NCI-H128 (cell line): ENCODE data around the gene MYL12B.
A peak's percentile ranks its signal among the peaks of the same experiment; 100 is the strongest.

Experiments
- DNase-seq: peaks from one replicate; lab custom pipeline; 2025; ENCODE audit not compliant: unreplicated experiment; lab: John Stamatoyannopoulos, UW

Gene MYL12B

DNA sequence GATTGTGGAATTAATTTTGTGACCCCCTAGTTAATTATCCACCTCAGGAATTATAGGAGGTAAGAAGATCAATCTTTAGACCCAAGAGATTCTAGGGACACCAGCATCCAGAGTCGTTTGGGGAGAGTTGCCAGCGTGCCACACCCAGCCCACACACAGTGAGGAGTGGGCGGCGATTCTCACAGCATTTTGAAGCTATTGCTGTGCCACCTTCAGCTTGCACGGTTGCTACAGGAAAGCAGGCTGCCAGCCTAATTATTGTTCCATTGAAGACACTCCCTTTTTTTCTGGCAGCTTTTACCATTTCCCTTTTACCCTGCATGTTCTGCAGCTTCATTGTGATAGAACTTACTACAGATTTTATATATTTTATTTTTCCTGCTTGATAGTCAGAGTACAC, 27.5 kb upstream of the MYL12B start:
- DNase-seq = no peak

DNA sequence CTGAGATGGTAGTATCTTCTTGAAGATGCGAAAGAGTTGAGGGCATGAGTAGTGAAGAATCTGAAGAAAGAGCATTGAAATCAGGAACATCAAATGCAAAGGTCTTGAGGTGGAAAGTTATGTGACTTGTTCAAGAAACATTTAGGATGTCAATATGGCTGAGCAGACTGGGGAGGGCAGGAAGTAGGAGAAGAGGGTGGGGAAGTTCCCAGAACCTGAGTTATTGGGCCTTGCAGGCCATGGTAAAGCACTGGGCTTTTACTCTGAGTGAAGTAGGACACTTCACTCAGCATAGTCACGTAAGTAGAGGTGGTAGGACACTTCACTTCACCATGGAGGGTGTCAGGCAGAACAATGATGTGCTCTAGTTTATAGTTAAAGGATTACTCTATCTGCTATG, 26.1 kb upstream of the MYL12B start:
- no peak for DNase-seq

DNA sequence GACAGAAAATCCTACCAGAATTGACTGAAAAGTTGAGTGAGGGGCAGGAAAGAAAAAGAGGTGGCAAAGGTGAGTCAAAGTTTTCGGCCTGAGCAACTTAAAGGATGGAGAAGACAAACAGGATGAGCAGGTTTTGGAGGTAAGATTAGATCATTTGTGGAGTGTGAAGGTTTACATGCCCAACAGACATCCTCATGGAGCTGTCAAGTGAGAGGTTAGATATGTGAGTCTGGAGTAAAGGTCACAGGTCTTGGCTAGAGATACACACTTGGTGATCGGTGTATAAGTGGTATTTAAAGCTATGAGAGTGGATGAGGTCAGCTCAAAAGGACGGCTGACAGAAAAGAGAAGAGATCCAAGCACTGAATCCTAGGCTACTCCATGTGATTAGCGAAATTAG, 25.5 kb upstream of the MYL12B start:
- DNase-seq = no peak

DNA sequence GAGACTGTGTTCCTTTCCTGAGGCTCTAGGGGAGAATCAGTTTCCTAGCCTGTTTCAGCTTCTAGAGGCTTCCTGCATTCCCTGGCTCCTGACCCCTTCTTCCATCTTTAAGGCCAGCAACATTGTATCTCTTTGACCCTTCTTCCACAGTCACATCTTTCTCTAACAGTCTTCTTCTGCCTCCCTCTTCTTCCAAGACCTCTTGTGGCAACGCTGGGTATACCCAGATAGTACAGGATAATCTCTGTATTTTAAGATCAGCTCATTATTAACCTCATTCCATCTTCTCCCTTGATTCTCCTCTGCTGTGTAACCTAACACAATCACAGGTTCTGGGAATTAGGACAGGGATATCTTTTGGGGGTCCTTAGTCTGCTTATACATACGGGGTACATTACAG, 23.2 kb upstream of the MYL12B start:
- DNase-seq = no peak

DNA sequence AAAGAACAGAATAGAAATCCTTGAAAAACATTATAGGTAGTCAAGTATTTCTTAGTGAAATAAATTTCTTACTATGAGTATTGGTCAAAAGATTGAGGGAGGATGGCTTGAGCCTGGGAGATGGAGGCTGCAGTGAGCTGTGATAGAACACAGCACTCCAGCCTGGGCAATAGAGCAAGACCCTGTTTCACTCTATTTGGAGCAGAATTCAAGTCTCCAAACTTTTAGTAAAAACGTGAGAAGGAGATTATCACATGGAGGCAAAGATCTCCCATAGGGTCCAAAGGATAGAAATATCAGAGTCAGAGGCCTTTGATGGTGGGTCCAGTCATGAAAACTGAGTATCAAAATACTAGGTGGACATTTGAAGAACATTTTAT, 16.8 kb upstream of the MYL12B start:
- no peak for DNase-seq

DNA sequence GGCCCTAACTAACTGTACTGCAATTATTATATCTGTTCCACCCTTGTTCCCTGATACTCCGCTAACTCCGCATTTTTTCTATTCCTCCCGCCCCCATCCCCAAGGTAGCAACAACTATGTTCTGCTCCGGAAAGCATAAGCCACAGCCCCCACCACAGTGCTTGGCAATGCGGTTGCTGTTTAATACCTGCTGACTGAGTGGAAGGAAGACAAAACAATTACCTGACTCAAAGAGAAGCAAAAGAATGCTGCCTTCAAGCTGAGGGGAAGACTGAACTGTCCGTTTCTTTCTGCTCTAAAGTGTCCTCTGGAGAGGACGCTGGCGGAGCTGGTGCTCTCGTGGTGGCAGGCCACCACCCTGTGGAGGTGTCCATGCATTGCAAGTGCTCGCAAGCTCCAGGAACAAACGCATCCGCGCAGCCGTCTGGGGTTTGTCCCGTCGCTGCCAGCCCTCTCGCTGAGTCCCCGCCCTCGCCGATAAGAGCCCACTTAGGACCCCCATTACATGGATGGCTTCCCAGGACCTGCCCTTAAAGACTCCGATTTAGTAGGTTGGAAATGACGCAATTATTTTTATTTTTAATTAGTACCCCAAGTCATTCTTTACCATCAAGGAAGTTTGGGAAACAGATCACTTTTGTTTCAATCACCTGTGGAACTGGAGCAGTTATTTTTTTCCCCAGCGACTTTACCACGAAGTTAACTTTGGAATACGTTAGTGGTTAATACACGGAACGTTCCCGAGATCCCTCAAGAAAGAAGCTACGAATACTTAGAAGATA, 15.9 kb upstream of the MYL12B start:
- peak; percentile 79 for DNase-seq

- DNase-seq = no peak
Observed at GRCh38 chr18:3246635-3247239, 15.2 kb upstream of the MYL12B start.

- DNase-seq = peak; percentile 90
Observed at GRCh38 chr18:3247240-3248061, 14.5 kb upstream of the MYL12B start, which contains the start of gene MYL12A. Gene MYL12A, plus strand, starts transcription at chr18:3247801. Its CDS starts 5,447 bp downstream, at chr18:3253248.

DNA sequence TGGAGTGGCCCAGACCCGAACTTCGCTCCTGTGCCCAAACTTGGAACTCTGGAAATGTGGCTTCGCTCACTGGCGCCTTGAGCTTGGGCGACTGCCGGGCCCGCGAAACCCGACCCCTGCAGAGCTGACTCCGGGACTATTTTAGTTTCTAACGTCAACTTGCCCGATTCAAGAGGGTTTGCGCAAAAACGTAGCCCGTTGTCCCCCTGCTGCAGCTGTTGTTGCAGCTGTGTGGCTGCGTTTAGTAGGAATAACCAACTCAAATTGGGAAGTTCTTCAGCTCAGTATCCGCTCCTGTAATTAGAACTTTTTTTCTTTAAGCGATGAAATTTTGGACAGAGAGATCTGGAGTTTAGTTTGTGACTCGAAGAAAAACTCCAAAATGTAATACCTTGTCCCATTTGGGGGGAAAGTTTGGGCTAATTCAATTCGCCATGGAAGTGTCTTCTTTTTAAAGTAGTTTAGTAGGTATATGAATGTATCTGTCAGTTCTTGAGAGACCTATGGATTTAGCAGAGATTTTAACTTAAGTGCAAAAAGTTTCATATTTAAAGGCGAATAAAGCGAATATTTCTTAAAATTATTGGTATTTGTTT, 13.8 kb upstream of the MYL12B start:
- no peak for DNase-seq

GRCh38 chr18:3248658-3249359, 13.1 kb upstream of the MYL12B start:
- DNase-seq = no peak

GRCh38 chr18:3250237-3251107, 11.5 kb upstream of the MYL12B start:
- no peak for DNase-seq

DNA sequence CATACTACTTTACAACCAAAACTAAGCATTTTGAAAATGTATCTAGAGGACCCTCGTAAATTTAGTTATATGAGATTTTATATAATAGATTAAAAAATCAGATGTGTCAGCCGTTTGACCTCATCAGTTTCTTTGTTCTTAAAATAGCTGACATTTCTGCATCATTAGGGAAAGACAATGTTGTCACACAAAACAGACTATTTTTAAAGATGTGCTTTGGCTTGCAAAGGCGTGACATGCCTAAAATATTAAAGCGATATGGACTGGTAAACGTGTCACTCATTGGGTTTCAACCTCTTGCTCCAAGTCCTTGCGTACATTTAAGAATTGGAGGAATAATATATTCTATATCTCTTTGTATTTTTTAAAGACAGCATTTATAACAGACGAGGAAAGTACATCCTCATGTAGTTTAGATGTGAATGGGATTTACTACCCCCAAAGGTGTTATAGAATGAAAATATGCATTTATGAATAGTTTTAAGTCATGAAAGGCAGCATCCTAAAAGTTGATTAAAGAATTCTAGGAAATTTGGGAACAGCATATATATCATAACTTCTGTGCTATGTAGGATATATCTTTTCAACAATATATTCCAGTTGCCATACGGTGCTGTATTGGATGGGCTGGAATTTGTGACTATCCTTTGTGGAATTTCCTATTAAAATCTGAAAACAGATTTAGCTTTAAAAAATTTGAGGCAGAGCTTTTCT, 10.5 kb upstream of the MYL12B start:
- no peak for DNase-seq

DNA sequence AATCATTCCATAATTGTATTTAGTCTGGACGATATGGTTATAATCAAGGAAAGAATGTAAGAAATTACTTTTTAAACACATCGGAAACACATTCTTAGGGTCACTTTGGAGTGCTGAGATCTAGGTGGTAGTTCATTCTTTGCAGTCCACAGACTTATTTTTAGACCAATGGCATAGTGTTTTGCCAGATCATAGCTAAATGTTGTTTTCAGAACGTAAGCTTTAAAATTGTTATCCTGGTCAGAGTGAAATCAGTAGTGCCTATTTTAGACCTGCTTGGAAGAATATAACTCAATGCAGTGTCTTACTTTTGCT, 10.0 kb upstream of the MYL12B start:
- DNase-seq = no peak

DNA sequence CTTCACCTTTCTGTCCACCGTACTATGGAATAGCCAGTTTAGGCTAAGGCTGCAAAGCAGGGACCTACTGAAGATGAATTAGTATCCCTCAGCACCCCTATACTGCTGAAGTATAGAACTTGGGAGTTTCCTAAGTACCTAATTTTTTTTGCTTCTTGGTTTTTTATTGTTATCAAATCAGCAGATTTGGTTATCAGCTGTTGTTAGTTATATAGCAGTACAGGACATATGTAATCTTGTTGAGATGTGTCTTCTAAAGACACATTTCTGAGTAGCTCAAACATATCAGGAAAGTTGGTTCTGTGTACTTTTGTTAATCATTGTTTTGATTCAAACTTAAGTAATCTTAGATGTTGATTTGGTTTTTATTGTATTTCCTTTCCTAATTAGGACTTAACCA, 9.1 kb upstream of the MYL12B start:
- no peak for DNase-seq

DNA sequence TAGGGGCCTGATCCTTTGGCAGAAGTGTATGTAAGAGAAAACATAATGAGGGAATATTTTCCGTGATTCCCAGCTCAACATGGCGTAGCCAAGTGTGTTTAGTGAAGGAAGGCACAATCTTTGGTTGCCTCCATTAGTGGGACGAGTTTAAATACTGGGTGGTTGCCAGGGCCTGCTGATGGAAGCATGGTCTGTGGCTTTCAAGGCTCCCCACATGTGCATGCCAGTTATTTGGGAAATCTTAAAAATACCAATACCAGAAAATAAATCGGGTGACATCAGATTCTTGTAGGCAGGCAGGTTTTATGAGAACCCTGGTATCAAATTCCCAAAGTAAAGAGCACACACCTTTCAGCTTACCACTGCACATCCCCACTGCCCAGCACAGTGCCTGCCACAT, 7.2 kb upstream of the MYL12B start:
- DNase-seq = no peak

GRCh38 chr18:3255611-3256165, 6.2 kb upstream of the MYL12B start:
- no peak for DNase-seq

- DNase-seq = no peak
Observed at GRCh38 chr18:3256693-3257626, 5.0 kb upstream of the MYL12B start.

GRCh38 chr18:3257627-3258120, 4.3 kb upstream of the MYL12B start:
- DNase-seq = no peak
